Gastroesophageal sphincter (tissue), 3 donors: Measurements from ENCODE around the gene SLC35E1.

Source experiments
- CTCF ChIP-seq, 4 experiments: fragments of 200-600 bp in 2 of 4; fragments of 450-650 bp in 2 of 4; sonication (generic) in 1 of 4; IDR thresholded peaks; one replicate each; pipeline ENCODE4 v1.5.1; 2017 to 2019; ENCODE audit warnings: antibody characterized with exemption in 4 of 4, mild to moderate bottlenecking in 2 of 4, moderate library complexity in 2 of 4
- POLR2A ChIP-seq, 2 donors: fragments of 450-650 bp; IDR thresholded peaks; one replicate each; pipeline ENCODE4 v1.6.1; 2017; ENCODE audit warnings: antibody characterized with exemption in 2 of 2, mild to moderate bottlenecking in 2 of 2, moderate library complexity in 1 of 2
- POLR2AphosphoS5 ChIP-seq: sonication (generic); formaldehyde crosslinking; IDR thresholded peaks from one replicate; pipeline ENCODE4 v1.6.1; 2017; ENCODE audit warnings: antibody characterized with exemption

- TF ChIP-seq CTCF (IDR thresholded peaks at IDR 0.05) (no peak), POLR2A (IDR thresholded peaks at IDR 0.05) (no peak), POLR2AphosphoS5 (no peak)
Observed at GRCh38 chr19:16566161-16566560, 6.1 kb downstream of the SLC35E1 start.
